Measurements from ENCODE around the gene RPRD2. TPM values are rescaled to one million over a fixed set of nuclear protein-coding genes. Genes with fewer than 3 reads are reported as not detected.

RPRD2 gene
- total and polyA plus RNA-seq, 2 experiments from 2014 or later, result 16.8 to 20.4 TPM

DNA sequence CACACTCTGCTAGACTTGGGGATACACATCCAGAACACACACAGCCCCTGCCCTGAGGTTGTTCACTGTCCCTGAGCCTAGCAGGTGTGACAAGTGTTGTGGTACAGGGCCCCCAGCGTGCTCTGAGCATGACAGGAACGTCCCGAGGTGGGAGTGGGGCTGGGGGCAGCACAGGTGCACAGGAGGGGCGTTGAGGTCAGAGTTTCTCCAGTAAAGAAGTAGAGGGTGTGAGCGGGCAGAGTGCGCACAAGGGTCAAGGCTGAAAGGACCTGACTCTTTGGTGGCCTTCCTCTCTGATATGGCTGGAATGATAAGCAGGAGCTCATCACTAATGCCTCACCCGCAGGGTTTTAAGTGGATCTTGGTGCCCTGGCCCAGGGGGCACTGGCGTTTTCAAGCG is 150.3 kb downstream of the RPRD2 start:
- H3K27ac ChIP-seq (ENCODE audit: low read depth), result no peak overlapping the region
- no peaks in the 10 kb centered on the region for H3K9me2 ChIP-seq (ENCODE audit: insufficient read depth)
- H3K79me2 ChIP-seq (replicated peaks; ENCODE audit: insufficient read depth), result no peaks in the 10 kb centered on the region
- Mint-ChIP-seq H3K27ac (no peak overlapping the region; the same call in 1 of the 2 replicates), H3K4me1 (peaks cover 8% of the 10 kb centered on the region), H3K27me3 (ENCODE audit: insufficient read depth, low read depth, poor library complexity) (peaks cover 27% of the 10 kb centered on the region), H3K36me3 (ENCODE audit: low read depth) (peaks cover 6% of the 10 kb centered on the region; the same call in 1 of the 3 replicates), H3K9me3 (no peaks in the 10 kb centered on the region; the same call in 2 of the 3 replicates), H3K4me3 (peak overlapping the region; percentile 91)
- H3K4me2 ChIP-seq, result no peak overlapping the region
- ATAC-seq (no peak), DNase-seq (ENCODE audit: low spot score) (no peak)
- peak overlapping the region; percentile 81; the same call in 1 of the 2 replicates for H3K4me3 ChIP-seq
- TF ChIP-seq NANOG (IDR thresholded peaks at IDR 0.05; ENCODE audit: borderline replicate concordance) (no peak), POLR2AphosphoS5 (IDR thresholded peaks at IDR 0.05; ENCODE audit: low read depth) (no peak), EZH2phosphoT487 (IDR thresholded peaks at IDR 0.05; ENCODE audit: unreplicated experiment) (no peak)
- TF ChIP-seq, protein P1, sequence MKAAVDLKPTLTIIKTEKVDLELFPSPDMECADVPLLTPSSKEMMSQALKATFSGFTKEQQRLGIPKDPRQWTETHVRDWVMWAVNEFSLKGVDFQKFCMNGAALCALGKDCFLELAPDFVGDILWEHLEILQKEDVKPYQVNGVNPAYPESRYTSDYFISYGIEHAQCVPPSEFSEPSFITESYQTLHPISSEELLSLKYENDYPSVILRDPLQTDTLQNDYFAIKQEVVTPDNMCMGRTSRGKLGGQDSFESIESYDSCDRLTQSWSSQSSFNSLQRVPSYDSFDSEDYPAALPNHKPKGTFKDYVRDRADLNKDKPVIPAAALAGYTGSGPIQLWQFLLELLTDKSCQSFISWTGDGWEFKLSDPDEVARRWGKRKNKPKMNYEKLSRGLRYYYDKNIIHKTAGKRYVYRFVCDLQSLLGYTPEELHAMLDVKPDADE (IDR thresholded peaks at IDR 0.05), result no peak
- 0 out of 2 replicates have a peak, but pooled peaks cover 17% of the 10 kb centered on the region for H3F3A ChIP-seq (replicated peaks; ENCODE audit: low read depth)
- no peaks in the 10 kb centered on the region for H4K20me1 ChIP-seq (replicated peaks; ENCODE audit: insufficient read depth)
- no peaks in the 10 kb centered on the region for H3K27me3 ChIP-seq (ENCODE audit: insufficient read depth)
- no peaks in the 10 kb centered on the region for H3K36me3 ChIP-seq (ENCODE audit: insufficient read depth)
- H3K4me1 ChIP-seq (ENCODE audit: insufficient read depth), result peaks cover 7% of the 10 kb centered on the region; the same call in 1 of the 2 replicates
- H2AFZ ChIP-seq, result no peak overlapping the region

DNA sequence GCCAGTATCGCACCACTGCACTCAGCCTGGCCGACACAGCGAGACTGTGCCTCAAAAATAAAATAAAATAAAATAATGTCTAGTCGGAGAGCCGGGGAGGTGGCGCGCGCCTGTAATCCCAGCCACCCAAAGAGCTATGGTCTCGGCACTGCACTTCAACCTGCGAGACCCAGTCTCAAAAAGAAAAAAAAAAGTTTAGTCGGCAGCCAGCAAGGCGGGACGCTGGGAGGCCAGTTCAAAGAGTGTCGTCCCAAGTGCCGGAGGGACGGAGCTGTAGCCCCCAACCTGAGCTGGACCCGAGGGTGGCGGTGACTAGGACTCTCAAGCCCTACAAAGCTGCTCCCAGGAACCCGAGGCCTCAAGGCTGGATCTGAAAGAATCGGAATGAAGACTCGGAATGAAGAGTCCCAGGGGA is 151.0 kb downstream of the RPRD2 start:
- Mint-ChIP-seq H3K4me1 (peaks cover 8% of the 10 kb centered on the region), H3K9me3 (no peaks in the 10 kb centered on the region; the same call in 2 of the 3 replicates), H3K36me3 (ENCODE audit: low read depth) (peaks cover 6% of the 10 kb centered on the region; the same call in 1 of the 3 replicates), H3K27me3 (ENCODE audit: insufficient read depth, low read depth, poor library complexity) (peaks cover 24% of the 10 kb centered on the region), H3K27ac (peak overlapping the region; percentile 91), H3K4me3 (peak overlapping the region; percentile 91)
- Histone ChIP-seq H3K27ac (ENCODE audit: low read depth) (peak overlapping the region; percentile 46; the same call in 1 of the 2 replicates), H3K4me2 (peak overlapping the region; percentile 84), H3F3A (replicated peaks; ENCODE audit: low read depth) (0 out of 2 replicates have a peak, but pooled peaks cover 17% of the 10 kb centered on the region), H3K79me2 (replicated peaks; ENCODE audit: insufficient read depth) (no peaks in the 10 kb centered on the region), H3K4me3 (peak overlapping the region; percentile 81), H4K20me1 (replicated peaks; ENCODE audit: insufficient read depth) (no peaks in the 10 kb centered on the region), H3K4me1 (ENCODE audit: insufficient read depth) (peaks cover 7% of the 10 kb centered on the region; the same call in 1 of the 2 replicates), H3K27me3 (ENCODE audit: insufficient read depth) (no peaks in the 10 kb centered on the region), H2AFZ (peak overlapping the region; percentile 91), H3K36me3 (ENCODE audit: insufficient read depth) (no peaks in the 10 kb centered on the region), H3K9me2 (ENCODE audit: insufficient read depth) (no peaks in the 10 kb centered on the region)
- ATAC-seq (peak; percentile 17; the same call in 2 of the 3 replicates), DNase-seq (ENCODE audit: low spot score) (peak; percentile 72)
- TF ChIP-seq EZH2 (IDR thresholded peaks at IDR 0.05; ENCODE audit: low read depth, unreplicated experiment) (no peak), ZNF331 (CRISPR knock-in tag; IDR thresholded peaks at IDR 0.05; ENCODE audit: low read depth) (no peak), POLR2AphosphoS5 (IDR thresholded peaks at IDR 0.05; ENCODE audit: low read depth) (no peak), ZNF114 (CRISPR knock-in tag; IDR thresholded peaks at IDR 0.05) (no peak), CREB1 (CRISPR knock-in tag; IDR thresholded peaks at IDR 0.05; ENCODE audit: low read depth) (no peak), STAT1 (IDR thresholded peaks at IDR 0.05; ENCODE audit: unreplicated experiment) (no peak), EZH2phosphoT487 (IDR thresholded peaks at IDR 0.05; ENCODE audit: unreplicated experiment) (no peak), JUNB (IDR thresholded peaks at IDR 0.05; ENCODE audit: unreplicated experiment) (no peak), NANOG (IDR thresholded peaks at IDR 0.05; ENCODE audit: borderline replicate concordance) (no peak)
- TF ChIP-seq, protein P1 (IDR thresholded peaks at IDR 0.05), result no peak
- TF ChIP-seq, protein P2, sequence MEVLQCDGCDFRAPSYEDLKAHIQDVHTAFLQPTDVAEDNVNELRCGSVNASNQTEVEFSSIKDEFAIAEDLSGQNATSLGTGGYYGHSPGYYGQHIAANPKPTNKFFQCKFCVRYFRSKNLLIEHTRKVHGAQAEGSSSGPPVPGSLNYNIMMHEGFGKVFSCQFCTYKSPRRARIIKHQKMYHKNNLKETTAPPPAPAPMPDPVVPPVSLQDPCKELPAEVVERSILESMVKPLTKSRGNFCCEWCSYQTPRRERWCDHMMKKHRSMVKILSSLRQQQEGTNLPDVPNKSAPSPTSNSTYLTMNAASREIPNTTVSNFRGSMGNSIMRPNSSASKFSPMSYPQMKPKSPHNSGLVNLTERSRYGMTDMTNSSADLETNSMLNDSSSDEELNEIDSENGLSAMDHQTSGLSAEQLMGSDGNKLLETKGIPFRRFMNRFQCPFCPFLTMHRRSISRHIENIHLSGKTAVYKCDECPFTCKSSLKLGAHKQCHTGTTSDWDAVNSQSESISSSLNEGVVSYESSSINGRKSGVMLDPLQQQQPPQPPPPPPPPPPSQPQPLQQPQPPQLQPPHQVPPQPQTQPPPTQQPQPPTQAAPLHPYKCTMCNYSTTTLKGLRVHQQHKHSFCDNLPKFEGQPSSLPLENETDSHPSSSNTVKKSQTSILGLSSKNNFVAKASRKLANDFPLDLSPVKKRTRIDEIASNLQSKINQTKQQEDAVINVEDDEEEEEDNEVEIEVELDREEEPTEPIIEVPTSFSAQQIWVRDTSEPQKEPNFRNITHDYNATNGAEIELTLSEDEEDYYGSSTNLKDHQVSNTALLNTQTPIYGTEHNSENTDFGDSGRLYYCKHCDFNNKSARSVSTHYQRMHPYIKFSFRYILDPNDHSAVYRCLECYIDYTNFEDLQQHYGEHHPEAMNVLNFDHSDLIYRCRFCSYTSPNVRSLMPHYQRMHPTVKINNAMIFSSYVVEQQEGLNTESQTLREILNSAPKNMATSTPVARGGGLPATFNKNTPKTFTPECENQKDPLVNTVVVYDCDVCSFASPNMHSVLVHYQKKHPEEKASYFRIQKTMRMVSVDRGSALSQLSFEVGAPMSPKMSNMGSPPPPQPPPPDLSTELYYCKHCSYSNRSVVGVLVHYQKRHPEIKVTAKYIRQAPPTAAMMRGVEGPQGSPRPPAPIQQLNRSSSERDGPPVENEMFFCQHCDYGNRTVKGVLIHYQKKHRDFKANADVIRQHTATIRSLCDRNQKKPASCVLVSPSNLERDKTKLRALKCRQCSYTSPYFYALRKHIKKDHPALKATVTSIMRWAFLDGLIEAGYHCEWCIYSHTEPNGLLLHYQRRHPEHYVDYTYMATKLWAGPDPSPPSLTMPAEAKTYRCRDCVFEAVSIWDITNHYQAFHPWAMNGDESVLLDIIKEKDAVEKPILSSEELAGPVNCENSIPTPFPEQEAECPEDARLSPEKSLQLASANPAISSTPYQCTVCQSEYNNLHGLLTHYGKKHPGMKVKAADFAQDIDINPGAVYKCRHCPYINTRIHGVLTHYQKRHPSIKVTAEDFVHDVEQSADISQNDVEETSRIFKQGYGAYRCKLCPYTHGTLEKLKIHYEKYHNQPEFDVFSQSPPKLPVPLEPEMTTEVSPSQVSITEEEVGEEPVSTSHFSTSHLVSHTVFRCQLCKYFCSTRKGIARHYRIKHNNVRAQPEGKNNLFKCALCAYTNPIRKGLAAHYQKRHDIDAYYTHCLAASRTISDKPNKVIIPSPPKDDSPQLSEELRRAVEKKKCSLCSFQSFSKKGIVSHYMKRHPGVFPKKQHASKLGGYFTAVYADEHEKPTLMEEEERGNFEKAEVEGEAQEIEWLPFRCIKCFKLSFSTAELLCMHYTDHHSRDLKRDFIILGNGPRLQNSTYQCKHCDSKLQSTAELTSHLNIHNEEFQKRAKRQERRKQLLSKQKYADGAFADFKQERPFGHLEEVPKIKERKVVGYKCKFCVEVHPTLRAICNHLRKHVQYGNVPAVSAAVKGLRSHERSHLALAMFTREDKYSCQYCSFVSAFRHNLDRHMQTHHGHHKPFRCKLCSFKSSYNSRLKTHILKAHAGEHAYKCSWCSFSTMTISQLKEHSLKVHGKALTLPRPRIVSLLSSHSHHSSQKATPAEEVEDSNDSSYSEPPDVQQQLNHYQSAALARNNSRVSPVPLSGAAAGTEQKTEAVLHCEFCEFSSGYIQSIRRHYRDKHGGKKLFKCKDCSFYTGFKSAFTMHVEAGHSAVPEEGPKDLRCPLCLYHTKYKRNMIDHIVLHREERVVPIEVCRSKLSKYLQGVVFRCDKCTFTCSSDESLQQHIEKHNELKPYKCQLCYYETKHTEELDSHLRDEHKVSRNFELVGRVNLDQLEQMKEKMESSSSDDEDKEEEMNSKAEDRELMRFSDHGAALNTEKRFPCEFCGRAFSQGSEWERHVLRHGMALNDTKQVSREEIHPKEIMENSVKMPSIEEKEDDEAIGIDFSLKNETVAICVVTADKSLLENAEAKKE (CRISPR knock-in tag; IDR thresholded peaks at IDR 0.05), result no peak
